ENCODE measurements around the gene TNNI3K.

TNNI3K gene

DNA sequence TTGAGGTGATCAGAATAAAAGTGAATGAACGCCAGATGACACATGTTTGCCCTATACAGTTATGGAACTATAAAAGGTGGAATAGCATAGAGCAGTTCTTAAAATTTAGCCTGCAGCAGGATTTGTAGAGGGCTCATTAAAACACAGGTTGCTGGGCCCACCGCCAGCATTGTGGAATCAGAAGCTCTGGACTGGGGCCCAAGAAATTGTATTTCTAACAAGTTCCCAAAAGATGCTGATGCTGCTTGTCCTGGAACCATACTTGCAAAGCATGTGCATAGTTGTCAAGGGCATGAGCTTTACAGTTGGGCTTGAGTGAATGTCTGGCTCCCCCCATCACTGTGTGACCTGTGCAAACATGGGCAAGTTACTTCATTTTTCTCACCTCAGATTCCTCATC, 314.7 kb downstream of the TNNI3K start:
- DNase-seq (ENCODE audit: low spot score) (no peak), FAIRE-seq (no peak)

DNA sequence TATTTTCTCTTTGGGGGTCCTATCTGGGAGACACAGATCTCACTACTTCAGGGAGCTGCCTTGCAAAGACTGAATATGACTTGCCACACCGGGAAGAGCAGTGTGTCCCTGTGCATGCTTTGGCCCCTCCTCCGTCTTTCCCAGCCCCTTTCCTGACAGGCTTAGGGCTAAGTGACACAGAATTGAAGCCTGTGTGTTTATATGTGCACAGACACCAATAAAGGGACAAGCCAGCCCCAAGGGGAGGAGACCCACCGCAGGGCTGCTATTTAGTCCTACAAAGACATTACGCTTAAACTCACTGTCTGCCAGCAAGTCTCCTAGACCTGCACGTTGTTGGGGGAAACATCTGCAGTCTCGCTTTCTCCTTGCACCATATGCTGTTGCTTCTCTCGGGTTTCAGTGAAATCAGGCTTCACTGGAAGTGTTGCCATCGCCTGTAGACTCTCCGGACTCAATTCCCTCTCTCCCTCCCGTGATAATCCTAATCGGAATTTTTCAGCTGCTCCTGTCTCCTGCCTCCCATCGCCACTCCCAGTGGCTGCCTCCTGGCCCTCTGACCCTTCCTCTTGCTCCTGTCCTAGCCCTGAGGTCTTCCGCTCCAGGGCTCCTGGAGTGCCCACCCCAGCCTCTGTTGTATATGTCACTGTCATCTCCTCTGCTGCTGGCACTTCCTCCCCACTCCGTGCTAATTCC, 335.8 kb downstream of the TNNI3K start:
- FAIRE-seq (no peak), DNase-seq (ENCODE audit: low spot score) (no peak)

- no peak for FAIRE-seq
- no peak for DNase-seq (ENCODE audit: low spot score)
Observed at GRCh38 chr1:74571493-74571800, 336.3 kb downstream of the TNNI3K start.

GRCh38 chr1:74571891-74572290, 336.7 kb downstream of the TNNI3K start:
- no peak for FAIRE-seq
- DNase-seq (ENCODE audit: low spot score) = no peak

DNA sequence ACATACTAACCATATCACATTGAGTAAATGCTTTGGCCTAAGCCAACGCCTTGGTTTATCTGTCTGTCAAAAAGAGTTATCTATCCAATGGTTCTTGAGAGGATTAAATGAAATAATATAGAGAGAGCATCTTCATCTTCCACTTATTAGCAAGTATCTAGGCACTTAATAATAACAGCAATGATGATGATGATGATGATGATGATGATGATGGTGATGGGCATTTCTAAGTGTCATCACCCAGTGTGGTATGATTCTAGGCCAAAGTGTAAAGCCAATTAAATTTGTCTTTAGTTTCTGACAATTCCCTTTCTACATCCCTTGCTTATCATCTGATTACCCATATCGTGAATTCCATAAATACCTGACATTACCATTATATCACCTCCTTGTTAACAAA, 342.9 kb downstream of the TNNI3K start:
- DNase-seq (ENCODE audit: low spot score) = no peak
- FAIRE-seq = no peak

DNA sequence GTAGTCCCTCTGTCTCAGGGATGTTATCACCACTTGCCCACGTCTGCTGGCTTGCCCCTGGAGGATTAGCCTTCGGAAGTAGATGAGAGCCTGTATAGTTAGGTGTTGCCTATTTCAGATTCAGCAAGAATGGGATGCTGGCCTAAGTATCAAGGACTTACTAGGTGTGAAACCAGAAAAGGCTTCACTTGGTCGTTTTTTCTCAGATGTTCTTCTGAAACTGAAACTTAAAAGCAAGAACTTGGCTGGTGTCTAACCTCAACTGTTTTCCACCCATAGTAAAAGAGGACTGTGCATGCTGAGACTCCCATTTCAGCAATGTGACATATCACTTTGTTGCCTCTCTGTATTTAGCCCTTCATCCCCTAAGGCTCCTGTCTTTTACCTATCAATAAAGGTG, 344.2 kb downstream of the TNNI3K start:
- DNase-seq (ENCODE audit: low spot score) (no peak), FAIRE-seq (no peak)

DNA sequence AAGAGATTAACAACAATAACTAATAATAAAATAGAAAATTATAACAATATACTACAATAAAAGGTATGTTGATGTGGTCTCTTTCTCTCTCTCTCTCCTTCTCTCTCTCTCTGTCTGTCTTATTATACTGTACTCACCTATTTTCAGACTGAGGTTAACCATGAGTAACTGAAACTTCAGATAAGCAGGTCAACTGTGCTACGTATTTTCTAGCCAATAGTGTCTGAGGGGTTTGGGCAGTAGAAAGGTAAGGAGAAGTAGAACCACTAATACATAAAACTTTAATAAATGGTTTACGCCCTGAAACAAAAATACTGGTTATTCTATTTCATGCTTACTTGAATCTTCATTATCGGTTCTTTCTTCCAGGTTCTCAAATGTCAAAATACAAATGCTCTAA, 348.2 kb downstream of the TNNI3K start:
- no peak for DNase-seq (ENCODE audit: low spot score)
- FAIRE-seq = no peak

DNA sequence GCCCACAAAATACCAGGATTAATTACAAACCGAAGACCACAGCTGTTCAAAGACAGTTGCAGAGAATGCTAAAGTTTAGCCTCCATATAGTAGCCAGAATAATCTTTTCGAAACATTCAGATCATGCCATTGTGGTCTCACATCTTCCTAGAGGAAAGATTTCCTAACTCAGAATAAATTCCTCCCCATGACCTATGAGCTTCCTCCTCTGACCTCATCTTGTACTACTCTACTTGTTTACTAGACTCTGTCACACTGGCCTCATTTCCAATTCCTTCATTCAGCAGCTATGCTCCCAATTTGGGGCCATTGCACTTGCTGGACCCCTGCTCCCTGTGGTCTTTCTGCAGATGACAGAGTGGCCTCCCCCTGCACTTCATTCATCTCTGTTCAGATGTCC, 349.0 kb downstream of the TNNI3K start:
- FAIRE-seq (no peak), DNase-seq (ENCODE audit: low spot score) (no peak)

DNA sequence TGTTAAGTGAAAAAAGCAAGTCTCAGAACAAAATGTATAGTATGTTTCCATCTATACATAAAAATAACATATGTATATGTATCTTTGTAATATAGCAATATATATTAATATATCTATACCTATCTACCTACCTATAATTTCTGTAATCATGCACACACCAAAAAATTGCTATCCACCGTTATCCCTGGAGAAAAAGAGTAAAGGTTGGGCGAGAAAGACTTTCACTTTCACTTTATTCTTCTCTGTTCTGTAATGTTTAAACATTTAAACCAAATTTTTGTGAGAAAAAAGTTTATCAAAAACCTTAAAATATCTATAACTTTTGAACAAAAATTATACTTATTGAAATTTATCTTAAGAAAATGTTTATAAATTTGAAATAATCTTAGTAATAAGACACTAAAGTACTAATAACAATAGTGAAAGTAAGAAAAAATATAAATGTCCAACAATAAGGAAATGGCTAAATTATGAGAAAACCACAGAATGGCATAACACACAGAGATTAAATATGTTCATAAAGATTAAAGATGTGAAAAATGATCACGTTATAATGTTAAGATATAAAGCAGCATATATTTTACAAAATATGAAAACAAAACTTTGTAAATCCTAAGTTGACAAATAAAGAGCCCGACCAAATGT, 351.2 kb downstream of the TNNI3K start:
- peak; percentile 68 for FAIRE-seq
- DNase-seq (ENCODE audit: low spot score) = no peak

DNA sequence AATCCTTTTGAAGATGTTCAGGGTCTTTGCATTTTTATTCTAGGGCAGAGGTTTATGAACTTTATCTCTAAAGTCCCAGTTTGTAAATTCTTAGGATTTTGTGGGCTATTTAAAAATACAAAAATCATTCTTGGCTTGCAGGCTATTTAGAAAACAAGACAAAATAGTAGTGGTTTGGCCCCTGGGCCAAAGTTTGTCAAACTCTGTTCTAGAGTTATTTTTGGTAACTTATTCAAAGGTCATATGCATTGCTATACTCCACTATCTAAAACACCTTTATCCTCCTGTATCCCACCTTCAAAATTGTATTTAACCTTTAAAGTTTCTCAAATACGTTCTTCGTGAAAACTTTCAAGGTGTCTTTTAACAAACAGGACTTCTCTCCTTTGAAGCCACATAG, 352.7 kb downstream of the TNNI3K start:
- DNase-seq (ENCODE audit: low spot score) (no peak), FAIRE-seq (no peak)

GRCh38 chr1:74590288-74590687, 355.1 kb downstream of the TNNI3K start:
- FAIRE-seq (no peak), DNase-seq (ENCODE audit: low spot score) (no peak)

GRCh38 chr1:74591949-74592348, 356.8 kb downstream of the TNNI3K start:
- FAIRE-seq (no peak), DNase-seq (ENCODE audit: low spot score) (no peak)

DNA sequence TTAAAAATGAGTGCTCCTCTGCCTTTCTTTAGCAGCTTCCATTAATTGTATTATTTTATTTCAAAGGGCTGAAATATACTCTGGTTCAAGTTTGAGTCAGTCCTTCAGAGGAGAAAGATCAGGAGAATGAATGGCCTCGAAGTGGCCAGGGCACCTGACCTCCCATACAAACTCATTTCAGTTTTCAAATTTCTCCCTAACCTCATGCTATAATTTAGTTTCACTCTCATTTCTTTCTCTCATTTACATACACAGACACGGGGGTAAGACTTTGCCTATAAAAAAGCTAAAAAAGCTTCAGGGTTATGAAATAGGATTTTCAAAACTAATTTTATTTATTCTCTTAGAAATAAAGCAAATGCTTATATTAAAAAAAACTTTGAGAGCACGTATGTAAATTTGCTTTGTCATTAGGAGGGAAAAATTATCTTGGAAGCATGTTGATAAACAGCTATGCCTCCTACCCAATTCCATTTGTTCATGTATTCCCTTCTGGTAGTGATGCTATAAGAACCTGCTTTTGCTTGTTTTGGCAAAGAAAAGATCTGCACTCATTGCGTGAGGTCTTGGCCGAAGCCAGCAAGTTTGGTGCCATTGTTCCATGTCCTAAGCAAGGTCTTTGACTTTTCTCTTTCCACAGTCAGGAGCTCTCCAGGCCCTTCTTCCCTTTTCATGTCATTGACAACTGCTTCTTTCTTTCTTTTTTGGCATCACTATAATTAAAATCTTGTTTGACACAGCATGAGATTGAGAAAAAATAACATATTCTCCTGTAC, 357.6 kb downstream of the TNNI3K start:
- DNase-seq (ENCODE audit: low spot score) (no peak), FAIRE-seq (no peak)
